B cell (primary cell): Measurements from ENCODE around the gene XRCC3. TPM values are rescaled to one million over a fixed set of nuclear protein-coding genes. Genes with fewer than 3 reads are reported as not detected.

ENCODE experiments used
- ATAC-seq: fragments of 200-7000 bp; cut with Tn5 transposase; one replicate; pipeline ENCODE4 v1.10.0; 2021; ENCODE audit warnings: low read depth, mild to moderate bottlenecking, moderate number of reproducible peaks, moderate library complexity
- CTCF ChIA-PET: fragments of 350-600 bp; sonication (Branson Sonifier 250); formaldehyde crosslinking; loops from one replicate; lab custom pipeline; 2021; ENCODE audit warnings: antibody characterized with exemption, inconsistent platforms; lab: Charles Lee
- POLR2A ChIA-PET: fragments of 350-600 bp; sonication (Branson Sonifier 250); formaldehyde crosslinking; loops from one replicate; lab custom pipeline; 2021; ENCODE audit warnings: antibody characterized with exemption; lab: Charles Lee
- DNase-seq: peaks from one replicate; pipeline ENCODE4 v3.0.0; 2013
- H2AFZ ChIP-seq: 2 replicates; pipeline ENCODE4 v1.6.1; 2012; ENCODE audit warnings: mild to moderate bottlenecking, low read depth, low read length; ENCODE audit not compliant: insufficient read depth, poor library complexity, severe bottlenecking
- H3K27ac ChIP-seq, 2 donors: 1 replicate in 1 of 2; 2 replicates in 1 of 2; pipeline ENCODE4 v1.5.1; 2012 to 2013; ENCODE audit warnings: low read length in 2 of 2, mild to moderate bottlenecking in 2 of 2, moderate library complexity in 1 of 2
- H3K27me3 ChIP-seq, 4 experiments: fragments of 200-600 bp in 1 of 4; sonication (generic) in 1 of 4; replicated peaks in 1 of 4; 1 replicate in 2 of 4; 2 replicates in 2 of 4; pipeline versions ENCODE4 v1.6.1 to v1.7.0; 2013 to 2016; ENCODE audit warnings: low read length in 3 of 4, mild to moderate bottlenecking in 2 of 4, mixed read lengths in 1 of 4, moderate library complexity in 1 of 4; ENCODE audit not compliant: insufficient read depth in 4 of 4, control insufficient read depth in 3 of 4; ENCODE audit errors: control extremely low read depth in 1 of 4
- H3K36me3 ChIP-seq, 2 experiments: replicated peaks in 1 of 2; 1 replicate in 1 of 2; 2 replicates in 1 of 2; pipeline versions ENCODE4 v1.6.1 to v1.7.1; 2013; ENCODE audit warnings: low read length in 1 of 2; ENCODE audit not compliant: insufficient read depth in 2 of 2, control insufficient read depth in 1 of 2; ENCODE audit errors: control extremely low read depth in 1 of 2, extremely low read depth in 1 of 2
- H3K4me1 ChIP-seq, 2 donors: fragments of 200-600 bp in 1 of 2; sonication (generic) in 1 of 2; 1 replicate in 1 of 2; 2 replicates in 1 of 2; pipeline versions ENCODE4 v1.5.1 to v1.6.1; 2013 to 2017; ENCODE audit warnings: low read length in 2 of 2; ENCODE audit not compliant: control insufficient read depth in 2 of 2, insufficient read depth in 2 of 2
- H3K4me2 ChIP-seq: replicated peaks from 2 replicates; pipeline ENCODE3; 2012; ENCODE audit warnings: mild to moderate bottlenecking, low read depth, low read length; ENCODE audit not compliant: poor library complexity, severe bottlenecking
- H3K4me3 ChIP-seq, 5 experiments: fragments of 200-600 bp in 1 of 5; sonication (generic) in 1 of 5; 1 replicate in 3 of 5; 2 replicates in 2 of 5; pipeline versions ENCODE4 v1.5.1 to v1.7.0; 2011 to 2016; ENCODE audit warnings: low read length in 4 of 5, mild to moderate bottlenecking in 4 of 5, low read depth in 2 of 5, control low read depth in 1 of 5, moderate library complexity in 1 of 5; ENCODE audit not compliant: insufficient read depth in 1 of 5; ENCODE audit errors: control extremely low read depth in 1 of 5, extremely low read depth in 1 of 5
- H3K79me2 ChIP-seq: fragments of 200-600 bp; sonication (generic); one replicate; pipeline ENCODE4 v1.6.0; 2016; ENCODE audit warnings: low read length; ENCODE audit not compliant: control insufficient read depth, insufficient read depth
- H3K9ac ChIP-seq: fragments of 200-600 bp; sonication (generic); 2 replicates; pipeline ENCODE4 v1.6.1; 2017; ENCODE audit warnings: mild to moderate bottlenecking, low read length, moderate library complexity
- H3K9me3 ChIP-seq, 3 donors: one replicate each; pipeline versions ENCODE4 v1.6.1 to v1.7.1; 2013; ENCODE audit warnings: low read length in 2 of 3; ENCODE audit not compliant: control insufficient read depth in 2 of 3, insufficient read depth in 1 of 3; ENCODE audit errors: control extremely low read depth in 1 of 3
- H4K20me1 ChIP-seq: 2 replicates; pipeline ENCODE4 v1.6.0; 2012; ENCODE audit warnings: mild to moderate bottlenecking, low read length; ENCODE audit not compliant: insufficient read depth, control insufficient read depth, poor library complexity, severe bottlenecking
- H3K27ac Mint-ChIP-seq: one replicate; pipeline ENCODE4 v1.8.0; 2021; ENCODE audit warnings: mixed read lengths
- H3K27me3 Mint-ChIP-seq: one replicate; pipeline ENCODE4 v1.8.0; 2021; ENCODE audit warnings: mixed read lengths
- H3K4me1 Mint-ChIP-seq: one replicate; pipeline ENCODE4 v1.8.0; 2021; ENCODE audit warnings: mixed read lengths
- H3K4me3 Mint-ChIP-seq: one replicate; pipeline ENCODE4 v1.8.0; 2021; ENCODE audit warnings: mixed read lengths
- H3K9me3 Mint-ChIP-seq: one replicate; pipeline ENCODE4 v1.8.0; 2022; ENCODE audit warnings: mixed read lengths; ENCODE audit not compliant: insufficient read depth
- CTCF ChIP-seq: fragments of 200-600 bp; IDR thresholded peaks from one replicate; pipeline ENCODE4 v1.8.0; 2022; ENCODE audit warnings: antibody characterized with exemption, mild to moderate bottlenecking
- EZH2 ChIP-seq: IDR thresholded peaks from 2 replicates; pipeline ENCODE4 v1.6.1; 2012; ENCODE audit warnings: borderline replicate concordance, low read depth, mild to moderate bottlenecking, moderate library complexity, low read length; ENCODE audit not compliant: insufficient read depth, poor library complexity, severe bottlenecking
- WGBS: methylation state at CpG from one replicate; pipeline ENCODE4 v1.1.5; 2013; ENCODE audit warnings: missing lambda C conversion rate; ENCODE audit not compliant: insufficient coverage; 5-methylcytosine and 5-hydroxymethylcytosine counted together
- intact Hi-C: fragments of 100-400 bp; cut with micrococcal nuclease; formaldehyde crosslinking; loops from one replicate; pipeline ENCODE4 v1.10.0; 2022
- polyA plus RNA-seq: library from polyadenylated mRNA; depleted of rRNA; stranded (reverse); fragments of >200 nt; gene quantifications from 2 replicates; pipeline ENCODE4 v1.2.3, GENCODE V29; 2012
- total RNA-seq, 2 donors: library from RNA; stranded (reverse); fragments of 120-200 nt in 1 of 2; gene quantifications; 1 replicate in 1 of 2; 2 replicates in 1 of 2; pipeline versions ENCODE4 v1.2.3 to v1.2.4, GENCODE V29; 2013 to 2022

The XRCC3 gene
- total and polyA plus RNA-seq, 2 donors (not counting 1 experiment from before 2014, with no cell fraction given): 18.0 to 19.7 TPM

DNA sequence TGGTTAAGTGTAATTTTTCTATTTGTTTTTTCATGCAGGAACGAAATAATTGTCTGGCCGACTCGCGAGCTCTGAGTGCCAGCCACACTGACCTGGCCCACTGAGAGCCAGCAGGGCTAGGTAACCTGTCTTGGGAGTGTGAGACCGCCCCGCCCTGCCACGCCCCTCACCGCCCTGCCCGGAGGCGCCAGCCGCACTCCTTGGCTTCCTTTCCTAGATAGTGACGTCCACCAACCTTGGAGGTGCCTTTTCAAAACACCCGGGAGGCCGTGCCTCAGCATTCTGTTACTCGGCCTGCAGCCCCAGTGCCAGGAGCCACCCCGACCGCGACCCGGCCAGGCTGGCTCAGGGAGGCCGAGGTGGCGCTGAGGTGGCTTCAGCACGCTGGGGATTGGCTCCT, 21.7 kb downstream of the XRCC3 start:
- H3K27me3 Mint-ChIP-seq: no peaks in the 10 kb centered on the region
- CTCF ChIA-PET: no interaction called here
- no peak overlapping the region for H3K4me2 ChIP-seq
- H3K27ac Mint-ChIP-seq: peak overlapping the region; percentile 68
- H3K27ac ChIP-seq: no peak overlapping the region
- no peak overlapping the region for H3K4me3 ChIP-seq
- no peak for TF ChIP-seq EZH2
- no peak for TF ChIP-seq CTCF
- ATAC-seq (no peak), DNase-seq (no peak)
- H4K20me1 ChIP-seq: peaks cover 25% of the 10 kb centered on the region
- no peak overlapping the region for H2AFZ ChIP-seq
- POLR2A ChIA-PET: no interaction called here
- peaks cover 53 to 64% of the 10 kb centered on the region in 2 donors for H3K4me1 ChIP-seq
- no peak overlapping the region for H3K4me3 Mint-ChIP-seq
- peaks cover 6% of the 10 kb centered on the region for H3K79me2 ChIP-seq
- H3K4me1 Mint-ChIP-seq: peaks cover 69% of the 10 kb centered on the region
- H3K36me3 ChIP-seq: peaks cover 0 to 29% of the 10 kb centered on the region in 2 experiments
- H3K9me3 ChIP-seq: no peaks in the 10 kb centered on the region
- H3K9ac ChIP-seq: no peak overlapping the region
- intact Hi-C loops: no loop called here
- no peaks in the 10 kb centered on the region for H3K9me3 Mint-ChIP-seq
- no peaks in the 10 kb centered on the region for H3K27me3 ChIP-seq
- 98% methylated on average over 22 of the region's 22 CpGs for WGBS

DNA sequence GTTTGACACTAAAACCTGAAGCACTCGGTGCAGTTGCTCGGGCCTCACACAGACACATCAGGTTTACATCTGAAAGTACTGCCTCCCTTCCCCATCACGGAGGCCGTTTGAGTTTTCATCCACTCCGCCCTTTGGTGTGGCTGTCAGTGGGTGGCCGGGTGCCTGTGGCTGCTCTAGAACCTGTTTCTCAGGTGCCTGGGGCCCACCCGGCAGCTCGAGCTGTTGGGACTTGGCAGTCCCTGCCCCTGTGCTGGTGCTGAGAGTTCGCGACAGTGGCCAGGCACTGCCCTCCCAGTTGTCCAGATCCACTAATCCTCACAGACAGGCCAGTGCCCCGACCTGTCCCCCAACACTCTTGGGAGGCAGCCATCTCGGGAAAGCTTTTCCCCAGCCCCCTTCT, 22.4 kb downstream of the XRCC3 start:
- Histone ChIP-seq H3K36me3 (peaks cover 0 to 30% of the 10 kb centered on the region in 2 experiments), H3K27ac (peak overlapping the region in 1 of 2 donors; percentile 79), H4K20me1 (peaks cover 19% of the 10 kb centered on the region), H3K27me3 (no peaks in the 10 kb centered on the region), H3K9me3 (no peaks in the 10 kb centered on the region), H3K9ac (no peak overlapping the region), H3K4me3 (no peak overlapping the region), H3K4me1 (peaks cover 52 to 62% of the 10 kb centered on the region in 2 donors), H2AFZ (no peak overlapping the region), H3K4me2 (no peak overlapping the region), H3K79me2 (peaks cover 8% of the 10 kb centered on the region)
- H3K27ac Mint-ChIP-seq: peak overlapping the region; percentile 68
- 91% methylated on average over 8 of the region's 12 CpGs for WGBS
- intact Hi-C loops: no loop called here
- H3K4me3 Mint-ChIP-seq: no peak overlapping the region
- DNase-seq: peak; percentile 12
- CTCF ChIA-PET: no interaction called here
- POLR2A ChIA-PET: interaction anchor here (0.6 kb wide), 1 partner anchor 1095 kb away, joined by 4 read pairs; no protein-coding TSS in a partner anchor
- H3K27me3 Mint-ChIP-seq: no peaks in the 10 kb centered on the region
- H3K9me3 Mint-ChIP-seq: no peaks in the 10 kb centered on the region
- no peak for TF ChIP-seq CTCF
- no peak for TF ChIP-seq EZH2
- no peak for ATAC-seq
- peaks cover 65% of the 10 kb centered on the region for H3K4me1 Mint-ChIP-seq
